ENCODE data around the gene BAAT.
"Not testable (repeated sequence)": the region's sequence is repeated elsewhere in the genome, so short reads cannot be mapped to it uniquely, and the experiment has no call there.

BAAT gene

GRCh38 chr9:101384873-101385536 is at the start of gene BAAT:
Gene BAAT (minus strand): TSS chr9:101385006. CDS start chr9:101371404, 13,602 bp downstream.
- not testable (repeated sequence) for H3K27me3 ChIP-seq (replicated peaks; ENCODE audit: control insufficient read depth, insufficient read depth, low read length); H3K4me3 ChIP-seq (replicated peaks; ENCODE audit: low read depth, low read length); DNase-seq (ENCODE audit: extremely low read depth, insufficient read length); H3K36me3 ChIP-seq (ENCODE audit: control insufficient read depth, insufficient read depth, low read length)

GRCh38 chr9:101433229-101433628 is 48.4 kb upstream of the BAAT start:
- H3K4me3 ChIP-seq (replicated peaks; ENCODE audit: low read depth, low read length): no peak overlapping the region
- TF ChIP-seq CTCF (IDR thresholded peaks at IDR 0.05; ENCODE audit: insufficient read depth, low read length, poor library complexity, severe bottlenecking): no peak
- H3K27me3 ChIP-seq (replicated peaks; ENCODE audit: control insufficient read depth, insufficient read depth, low read length): no peaks in the 10 kb centered on the region
- no peaks in the 10 kb centered on the region for H3K36me3 ChIP-seq (ENCODE audit: control insufficient read depth, insufficient read depth, low read length)
- no peak for DNase-seq (ENCODE audit: extremely low read depth, insufficient read length)

GRCh38 chr9:101432740-101433139 is 47.9 kb upstream of the BAAT start:
- Histone ChIP-seq H3K27me3 (replicated peaks; ENCODE audit: control insufficient read depth, insufficient read depth, low read length) (no peaks in the 10 kb centered on the region), H3K36me3 (ENCODE audit: control insufficient read depth, insufficient read depth, low read length) (no peaks in the 10 kb centered on the region), H3K4me3 (replicated peaks; ENCODE audit: low read depth, low read length) (no peak overlapping the region)
- TF ChIP-seq CTCF (IDR thresholded peaks at IDR 0.05; ENCODE audit: insufficient read depth, low read length, poor library complexity, severe bottlenecking): no peak
- DNase-seq (ENCODE audit: extremely low read depth, insufficient read length): no peak

- no peak overlapping the region for H3K4me3 ChIP-seq (replicated peaks; ENCODE audit: low read depth, low read length)
- no peak for TF ChIP-seq CTCF (IDR thresholded peaks at IDR 0.05; ENCODE audit: insufficient read depth, low read length, poor library complexity, severe bottlenecking)
- H3K27me3 ChIP-seq (replicated peaks; ENCODE audit: control insufficient read depth, insufficient read depth, low read length): no peaks in the 10 kb centered on the region
- no peaks in the 10 kb centered on the region for H3K36me3 ChIP-seq (ENCODE audit: control insufficient read depth, insufficient read depth, low read length)
- no peak for DNase-seq (ENCODE audit: extremely low read depth, insufficient read length)
Measured at GRCh38 chr9:101432171-101432570, 47.4 kb upstream of the BAAT start.

GRCh38 chr9:101429736-101430135 is 44.9 kb upstream of the BAAT start:
- no peak overlapping the region for H3K4me3 ChIP-seq (replicated peaks; ENCODE audit: low read depth, low read length)
- no peak for TF ChIP-seq CTCF (IDR thresholded peaks at IDR 0.05; ENCODE audit: insufficient read depth, low read length, poor library complexity, severe bottlenecking)
- no peak for DNase-seq (ENCODE audit: extremely low read depth, insufficient read length)
- H3K36me3 ChIP-seq (ENCODE audit: control insufficient read depth, insufficient read depth, low read length): no peaks in the 10 kb centered on the region
- no peaks in the 10 kb centered on the region for H3K27me3 ChIP-seq (replicated peaks; ENCODE audit: control insufficient read depth, insufficient read depth, low read length)

GRCh38 chr9:101428909-101429308 is 44.1 kb upstream of the BAAT start:
- DNase-seq (ENCODE audit: extremely low read depth, insufficient read length): no peak
- H3K27me3 ChIP-seq (replicated peaks; ENCODE audit: control insufficient read depth, insufficient read depth, low read length): no peaks in the 10 kb centered on the region
- no peak for TF ChIP-seq CTCF (IDR thresholded peaks at IDR 0.05; ENCODE audit: insufficient read depth, low read length, poor library complexity, severe bottlenecking)

More at GRCh38 chr9:101428909-101429308, 44.1 kb upstream of the BAAT start:
- H3K4me3 ChIP-seq (replicated peaks; ENCODE audit: low read depth, low read length): no peak overlapping the region
- H3K36me3 ChIP-seq (ENCODE audit: control insufficient read depth, insufficient read depth, low read length): no peaks in the 10 kb centered on the region
